Gastroesophageal sphincter (tissue), 4 donors: ENCODE data around the gene SLC5A7. TPM values are rescaled to one million over a fixed set of nuclear protein-coding genes. Genes with fewer than 3 reads are reported as not detected.

Experiments used
- ATAC-seq: fragments of 150-250 bp; one replicate; pipeline ENCODE4 v1.9.1; 2016; ENCODE audit warnings: mild to moderate bottlenecking, moderate library complexity
- H3K27ac ChIP-seq, 4 donors: fragments of 200-600 bp; sonication (generic) in 3 of 4; 1 replicate in 3 of 4; 2 replicates in 1 of 4; pipeline ENCODE4 v1.5.1; 2016 to 2019
- H3K27me3 ChIP-seq: fragments of 200-600 bp; sonication (generic); one replicate; pipeline ENCODE4 v1.5.1; 2019
- H3K36me3 ChIP-seq, 2 donors: fragments of 200-600 bp; sonication (generic); one replicate each; pipeline ENCODE4 v1.5.1; 2019; ENCODE audit warnings: control low read depth in 1 of 2
- H3K4me1 ChIP-seq, 3 donors: fragments of 200-600 bp; sonication (generic); 1 replicate in 2 of 3; 2 replicates in 1 of 3; pipeline ENCODE4 v1.5.1; 2016 to 2019; ENCODE audit warnings: control low read depth in 2 of 3
- H3K4me3 ChIP-seq, 2 donors: fragments of 200-600 bp; sonication (generic); one replicate each; pipeline ENCODE4 v1.5.1; 2019; ENCODE audit warnings: mild to moderate bottlenecking in 1 of 2, moderate library complexity in 1 of 2
- H3K9me3 ChIP-seq, 3 donors: fragments of 200-600 bp; sonication (generic); one replicate each; pipeline ENCODE4 v1.5.1; 2017 to 2019; ENCODE audit warnings: control low read depth in 2 of 3
- CTCF ChIP-seq, 4 experiments: fragments of 200-600 bp in 2 of 4; fragments of 450-650 bp in 2 of 4; sonication (generic) in 1 of 4; IDR thresholded peaks; one replicate each; pipeline ENCODE4 v1.5.1; 2017 to 2019; ENCODE audit warnings: antibody characterized with exemption in 4 of 4, mild to moderate bottlenecking in 2 of 4, moderate library complexity in 2 of 4
- EP300 ChIP-seq: sonication (generic); formaldehyde crosslinking; IDR thresholded peaks from one replicate; pipeline ENCODE4 v1.6.1; 2017; ENCODE audit warnings: antibody characterized with exemption, mild to moderate bottlenecking
- POLR2A ChIP-seq, 2 donors: fragments of 450-650 bp; IDR thresholded peaks; one replicate each; pipeline ENCODE4 v1.6.1; 2017; ENCODE audit warnings: antibody characterized with exemption in 2 of 2, mild to moderate bottlenecking in 2 of 2, moderate library complexity in 1 of 2
- POLR2AphosphoS5 ChIP-seq: sonication (generic); formaldehyde crosslinking; IDR thresholded peaks from one replicate; pipeline ENCODE4 v1.6.1; 2017; ENCODE audit warnings: antibody characterized with exemption
- WGBS, 2 donors: methylation state at CpG; one replicate each; pipeline ENCODE4 v1.1.5; 2018; ENCODE audit warnings: low coverage in 1 of 2; 5-methylcytosine and 5-hydroxymethylcytosine counted together
- total RNA-seq, 4 donors: library from RNA; depleted of rRNA; stranded (reverse); fragments of >200 nt; gene quantifications; one replicate each; pipeline ENCODE4 v1.1.0, GENCODE V29; 2016

The SLC5A7 gene
- total RNA-seq, 4 donors from 2014 or later: 0.93 to 2.3 (median 1.3) TPM

- WGBS, 2 donors: 63 to 65% methylated on average over 3 of the region's 3 CpGs
- Histone ChIP-seq H3K27me3 (no peaks in the 10 kb centered on the region), H3K9me3 (no peaks in the 10 kb centered on the region), H3K36me3 (no peaks in the 10 kb centered on the region), H3K4me3 (no peak overlapping the region), H3K27ac (no peak overlapping the region), H3K4me1 (no peaks in the 10 kb centered on the region)
- no peak for TF ChIP-seq POLR2A (IDR thresholded peaks at IDR 0.05)
- TF ChIP-seq EP300: no peak
- no peak for TF ChIP-seq CTCF (IDR thresholded peaks at IDR 0.05)
- ATAC-seq: no peak
These were observed 72.3 kb downstream of the SLC5A7 start for GRCh38 chr2:108058576-108059137.

- TF ChIP-seq POLR2AphosphoS5: no peak
- TF ChIP-seq CTCF (IDR thresholded peaks at IDR 0.05): no peak
- no peak for TF ChIP-seq POLR2A (IDR thresholded peaks at IDR 0.05)
- TF ChIP-seq EP300: no peak
- Histone ChIP-seq H3K9me3 (no peaks in the 10 kb centered on the region), H3K36me3 (no peaks in the 10 kb centered on the region), H3K4me1 (no peaks in the 10 kb centered on the region), H3K4me3 (no peak overlapping the region), H3K27me3 (no peaks in the 10 kb centered on the region), H3K27ac (no peak overlapping the region)
- WGBS, 2 donors: 64 to 80% methylated on average over 4 of the region's 4 CpGs
- ATAC-seq: no peak
These were observed 75.2 kb downstream of the SLC5A7 start for GRCh38 chr2:108061439-108062042.

Other genes with a start within 250 kb of the SLC5A7 start
- under 1 TPM in 1 of 4 donors, not detected in 3; 0.16 TPM for gene RGPD4, start 159.6 kb upstream of the SLC5A7 start, total RNA-seq